Measurements from ENCODE around the gene TMEM236. TPM values are rescaled to one million over a fixed set of nuclear protein-coding genes. Genes with fewer than 3 reads are reported as not detected.
A peak's percentile ranks its signal among the peaks of the same experiment; 100 is the strongest.

The TMEM236 gene
- total and polyA plus RNA-seq, 2 experiments from 2014 or later = 0.20 TPM; not detected in 1

DNA sequence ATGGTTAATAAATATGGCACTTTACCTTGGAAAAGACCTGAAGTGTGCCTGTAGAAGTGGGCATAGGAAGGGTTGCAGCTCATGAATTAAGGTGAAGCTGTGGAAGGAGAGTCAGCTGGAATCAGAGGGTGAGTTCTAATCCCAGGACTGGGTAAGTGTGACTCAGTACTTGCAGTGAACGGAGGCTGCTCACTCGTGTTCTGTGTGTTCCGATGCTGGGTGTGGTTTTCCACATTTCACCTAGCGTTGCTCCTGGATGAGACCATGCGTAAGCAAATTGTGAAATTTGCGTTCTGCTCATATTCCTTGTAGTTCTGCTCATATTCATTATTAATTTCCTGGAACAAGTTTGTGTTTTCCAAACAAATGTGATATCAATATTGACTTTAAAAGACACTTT, 22.4 kb upstream of the TMEM236 start:
- no peaks in the 10 kb centered on the region for H3K4me1 ChIP-seq (ENCODE audit: low read depth)
- TF ChIP-seq CTCF (IDR thresholded peaks at IDR 0.05; ENCODE audit: low read depth, low read length) = no peak

DNA sequence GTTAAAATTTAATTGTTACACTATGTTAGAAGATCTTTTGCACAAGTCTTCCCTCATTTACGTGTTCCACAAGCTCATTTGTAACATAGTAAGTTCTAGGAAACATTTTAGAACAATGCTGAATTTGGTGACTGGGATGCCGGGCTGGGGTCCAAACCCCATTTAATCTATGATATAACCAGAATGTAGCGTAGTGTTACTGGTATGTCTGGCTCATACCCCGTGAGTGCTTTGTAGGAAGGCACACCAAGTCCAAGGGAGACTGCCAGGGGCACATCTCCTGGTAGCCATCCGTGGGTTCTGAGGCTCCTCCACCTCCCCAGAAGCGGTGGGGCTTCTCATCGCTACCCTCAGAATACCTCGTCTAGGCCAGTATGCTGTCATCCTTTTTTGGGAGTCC, 21.3 kb upstream of the TMEM236 start:
- peak in 1 of 2 donors; percentile 56 for DNase-seq (ENCODE audit: low read depth in 1 of 2, low spot score in 1 of 2)
- no peaks in the 10 kb centered on the region for H3K9me3 ChIP-seq (ENCODE audit: low read depth)

More for the DNA sequence above, 22.4 kb upstream of the TMEM236 start:
- Histone ChIP-seq H3K27ac (no peak overlapping the region), H3K27me3 (no peaks in the 10 kb centered on the region), H3K9me3 (ENCODE audit: low read depth) (no peaks in the 10 kb centered on the region), H3K4me3 (no peak overlapping the region), H3K36me3 (no peaks in the 10 kb centered on the region)
- no peak for DNase-seq (ENCODE audit: low read depth in 1 of 2, low spot score in 1 of 2)

GRCh38 chr10:17731331-17732020, 20.5 kb upstream of the TMEM236 start:
- no peaks in the 10 kb centered on the region for H3K36me3 ChIP-seq

More for the DNA sequence above, 21.3 kb upstream of the TMEM236 start:
- Histone ChIP-seq H3K36me3 (no peaks in the 10 kb centered on the region), H3K27ac (no peak overlapping the region), H3K4me1 (ENCODE audit: low read depth) (no peaks in the 10 kb centered on the region), H3K27me3 (no peaks in the 10 kb centered on the region), H3K4me3 (no peak overlapping the region)
- TF ChIP-seq CTCF (IDR thresholded peaks at IDR 0.05; ENCODE audit: low read depth, low read length) = no peak

DNA sequence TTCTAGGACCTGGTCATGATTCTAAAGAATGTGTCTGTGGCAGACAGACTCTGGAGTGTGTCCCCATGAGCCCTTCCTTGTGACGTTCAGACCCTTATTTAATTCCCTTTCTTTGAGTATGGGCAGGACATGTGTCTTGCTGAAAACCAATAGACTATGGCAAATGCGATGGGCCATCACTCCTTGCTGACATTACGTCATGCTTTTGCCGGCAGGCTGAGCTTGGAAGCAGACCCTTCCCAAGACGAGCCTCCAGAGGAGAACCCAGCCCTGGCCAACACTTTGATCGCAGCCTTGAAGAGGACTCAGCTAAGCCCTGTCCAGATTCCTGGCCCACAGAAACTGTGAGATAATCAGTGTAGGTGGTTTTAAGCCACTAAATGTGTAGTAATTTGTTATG, 18.4 kb upstream of the TMEM236 start:
- TF ChIP-seq CTCF (IDR thresholded peaks at IDR 0.05; ENCODE audit: low read depth, low read length) = no peak
- no peaks in the 10 kb centered on the region for H3K36me3 ChIP-seq
- no peak for DNase-seq (ENCODE audit: low read depth in 1 of 2, low spot score in 1 of 2)
- no peaks in the 10 kb centered on the region for H3K27me3 ChIP-seq
- no peak overlapping the region for H3K4me3 ChIP-seq
- H3K4me1 ChIP-seq (ENCODE audit: low read depth) = peaks cover 7% of the 10 kb centered on the region
- H3K9me3 ChIP-seq (ENCODE audit: low read depth) = no peaks in the 10 kb centered on the region
- H3K27ac ChIP-seq = no peak overlapping the region

More at GRCh38 chr10:17731331-17732020, 20.5 kb upstream of the TMEM236 start:
- Histone ChIP-seq H3K4me1 (ENCODE audit: low read depth) (no peaks in the 10 kb centered on the region), H3K27ac (no peak overlapping the region), H3K9me3 (ENCODE audit: low read depth) (no peaks in the 10 kb centered on the region), H3K4me3 (no peak overlapping the region), H3K27me3 (no peaks in the 10 kb centered on the region)
- DNase-seq (ENCODE audit: low read depth in 1 of 2, low spot score in 1 of 2) = no peak
- no peak for TF ChIP-seq CTCF (IDR thresholded peaks at IDR 0.05; ENCODE audit: low read depth, low read length)

GRCh38 chr10:17734432-17735080, 17.4 kb upstream of the TMEM236 start:
- H3K27ac ChIP-seq = no peak overlapping the region
- H3K4me3 ChIP-seq = no peak overlapping the region
- no peak for DNase-seq (ENCODE audit: low read depth in 1 of 2, low spot score in 1 of 2)
- no peak for TF ChIP-seq CTCF (IDR thresholded peaks at IDR 0.05; ENCODE audit: low read depth, low read length)
- peaks cover 7% of the 10 kb centered on the region for H3K4me1 ChIP-seq (ENCODE audit: low read depth)
- H3K27me3 ChIP-seq = no peaks in the 10 kb centered on the region
- H3K9me3 ChIP-seq (ENCODE audit: low read depth) = no peaks in the 10 kb centered on the region
- H3K36me3 ChIP-seq = no peaks in the 10 kb centered on the region
